ENCODE data around the gene HS6ST1. TPM values are rescaled to one million over a fixed set of nuclear protein-coding genes. Genes with fewer than 3 reads are reported as not detected.

HS6ST1 gene
- polyA plus RNA-seq, 1 donor (not counting 4 experiments of a cell fraction or from before 2014, with no cell fraction given): 6.3 TPM

DNA sequence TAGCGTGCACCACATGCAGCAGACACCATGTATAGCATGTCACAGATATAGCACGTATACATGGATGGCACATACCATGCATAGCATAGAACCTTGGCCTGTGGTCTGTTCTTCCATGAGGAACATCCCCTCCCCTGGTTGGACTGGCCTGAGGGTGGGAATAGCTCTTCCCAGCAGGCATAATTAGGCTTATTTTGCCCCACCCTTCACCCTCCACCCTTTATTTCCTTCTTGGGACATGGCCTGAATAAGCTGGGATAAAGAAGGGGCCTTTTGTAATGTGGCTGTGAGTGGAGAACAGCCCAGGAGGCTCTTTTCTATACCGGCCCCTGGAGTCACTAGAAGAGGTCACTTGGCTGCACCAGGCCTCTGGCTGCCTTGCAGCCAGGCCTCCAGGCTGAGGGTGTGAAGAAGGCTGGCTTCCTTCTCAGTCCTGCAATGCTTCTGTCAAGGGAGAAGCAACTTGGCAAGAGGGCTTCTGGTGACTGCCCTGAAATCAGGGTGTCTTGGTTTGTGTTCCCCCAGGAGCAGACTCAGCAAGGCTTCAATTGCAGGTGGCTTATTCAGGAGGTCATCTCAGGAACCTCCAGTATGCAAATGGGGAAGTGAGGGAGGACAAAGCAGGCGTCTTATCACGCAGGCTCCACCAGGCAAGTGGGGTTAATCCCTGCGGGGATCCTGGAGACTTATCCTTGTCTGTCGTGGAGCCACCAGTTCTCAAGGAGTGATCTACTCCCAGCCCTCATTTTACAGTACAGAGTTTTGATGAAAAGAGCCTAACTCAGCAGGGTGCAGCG is 68.2 kb downstream of the HS6ST1 start:
- Histone ChIP-seq H3K9ac (ENCODE audit: control insufficient read depth, extremely low read depth, insufficient read depth, low read length) (no peak overlapping the region), H3K4me2 (ENCODE audit: control insufficient read depth, extremely low read depth, insufficient read depth, low read depth, low read length) (no peak overlapping the region), H3K4me1 (ENCODE audit: control insufficient read depth, extremely low read depth, insufficient read depth, low read length) (no peaks in the 10 kb centered on the region), H3K9me1 (ENCODE audit: control insufficient read depth, extremely low read depth, insufficient read depth, low read length) (no peaks in the 10 kb centered on the region), H3K27ac (ENCODE audit: control insufficient read depth, insufficient read depth, low read length) (no peak overlapping the region), H3K79me2 (ENCODE audit: control insufficient read depth, insufficient read depth, low read length) (no peaks in the 10 kb centered on the region), H3K27me3 (ENCODE audit: control insufficient read depth, extremely low read depth, insufficient read depth, low read length) (no peaks in the 10 kb centered on the region), H3K9me3 (ENCODE audit: control insufficient read depth, low read depth, low read length) (no peaks in the 10 kb centered on the region), H4K20me1 (ENCODE audit: control insufficient read depth, extremely low read depth, insufficient read depth, low read length) (no peaks in the 10 kb centered on the region), H2AFZ (ENCODE audit: control insufficient read depth, low read length) (no peak overlapping the region), H3K4me3 (ENCODE audit: control insufficient read depth in 2 of 3, extremely low read depth in 1 of 3, insufficient read depth in 2 of 3, low read depth in 1 of 3, low read length in 3 of 3) (no peak overlapping the region), H3K36me3 (ENCODE audit: control insufficient read depth in 2 of 2, extremely low read depth in 1 of 2, insufficient read depth in 2 of 2, low read length in 2 of 2) (no peaks in the 10 kb centered on the region)
- dilution Hi-C loops (cut with MboI; ENCODE audit: extremely low pct_ligation_motif_present, low sequenced_read_pairs): no loop called here
- DNase-seq (ENCODE audit: low read depth, low spot score) (no peak), FAIRE-seq (no peak)
- TF ChIP-seq EZH2 (IDR thresholded peaks at IDR 0.05; ENCODE audit: low read length): no peak
- TF ChIP-seq, protein P1, sequence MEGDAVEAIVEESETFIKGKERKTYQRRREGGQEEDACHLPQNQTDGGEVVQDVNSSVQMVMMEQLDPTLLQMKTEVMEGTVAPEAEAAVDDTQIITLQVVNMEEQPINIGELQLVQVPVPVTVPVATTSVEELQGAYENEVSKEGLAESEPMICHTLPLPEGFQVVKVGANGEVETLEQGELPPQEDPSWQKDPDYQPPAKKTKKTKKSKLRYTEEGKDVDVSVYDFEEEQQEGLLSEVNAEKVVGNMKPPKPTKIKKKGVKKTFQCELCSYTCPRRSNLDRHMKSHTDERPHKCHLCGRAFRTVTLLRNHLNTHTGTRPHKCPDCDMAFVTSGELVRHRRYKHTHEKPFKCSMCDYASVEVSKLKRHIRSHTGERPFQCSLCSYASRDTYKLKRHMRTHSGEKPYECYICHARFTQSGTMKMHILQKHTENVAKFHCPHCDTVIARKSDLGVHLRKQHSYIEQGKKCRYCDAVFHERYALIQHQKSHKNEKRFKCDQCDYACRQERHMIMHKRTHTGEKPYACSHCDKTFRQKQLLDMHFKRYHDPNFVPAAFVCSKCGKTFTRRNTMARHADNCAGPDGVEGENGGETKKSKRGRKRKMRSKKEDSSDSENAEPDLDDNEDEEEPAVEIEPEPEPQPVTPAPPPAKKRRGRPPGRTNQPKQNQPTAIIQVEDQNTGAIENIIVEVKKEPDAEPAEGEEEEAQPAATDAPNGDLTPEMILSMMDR (optimal IDR thresholded peaks at IDR 0.05 in 1 of 3, IDR thresholded peaks at IDR 0.05 in 1 of 3, conservative IDR thresholded peaks at IDR 0.05 in 1 of 3; ENCODE audit: extremely low read depth in 1 of 3, insufficient read depth in 2 of 3, low read length in 3 of 3): no peak

DNA sequence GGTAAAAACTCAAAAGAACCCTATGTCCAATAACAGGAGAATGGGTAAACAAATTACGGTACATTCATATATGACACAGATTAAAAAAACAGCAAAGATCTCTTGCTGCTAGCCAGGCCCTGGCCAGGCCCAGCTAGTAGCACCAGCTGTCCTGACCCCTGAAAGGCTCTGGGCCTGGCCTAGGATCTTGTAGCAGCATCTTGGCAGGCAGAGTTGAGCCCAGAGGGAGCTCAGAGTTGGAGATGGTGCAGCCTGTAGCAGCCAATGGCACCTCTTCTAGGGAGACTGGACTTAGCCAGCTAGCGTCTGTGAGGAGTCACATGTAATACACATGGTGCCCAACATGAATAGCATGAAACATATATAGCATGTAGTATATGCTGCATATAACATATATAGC is 69.1 kb downstream of the HS6ST1 start:
- Histone ChIP-seq H3K9me1 (ENCODE audit: control insufficient read depth, extremely low read depth, insufficient read depth, low read length) (no peaks in the 10 kb centered on the region), H3K4me1 (ENCODE audit: control insufficient read depth, extremely low read depth, insufficient read depth, low read length) (no peaks in the 10 kb centered on the region), H4K20me1 (ENCODE audit: control insufficient read depth, extremely low read depth, insufficient read depth, low read length) (no peaks in the 10 kb centered on the region), H3K9ac (ENCODE audit: control insufficient read depth, extremely low read depth, insufficient read depth, low read length) (no peak overlapping the region), H3K4me2 (ENCODE audit: control insufficient read depth, extremely low read depth, insufficient read depth, low read depth, low read length) (no peak overlapping the region), H3K79me2 (ENCODE audit: control insufficient read depth, insufficient read depth, low read length) (no peaks in the 10 kb centered on the region), H3K27me3 (ENCODE audit: control insufficient read depth, extremely low read depth, insufficient read depth, low read length) (no peaks in the 10 kb centered on the region), H3K4me3 (ENCODE audit: control insufficient read depth in 2 of 3, extremely low read depth in 1 of 3, insufficient read depth in 2 of 3, low read depth in 1 of 3, low read length in 3 of 3) (no peak overlapping the region), H2AFZ (ENCODE audit: control insufficient read depth, low read length) (no peak overlapping the region), H3K36me3 (ENCODE audit: control insufficient read depth in 2 of 2, extremely low read depth in 1 of 2, insufficient read depth in 2 of 2, low read length in 2 of 2) (no peaks in the 10 kb centered on the region), H3K27ac (ENCODE audit: control insufficient read depth, insufficient read depth, low read length) (no peak overlapping the region), H3K9me3 (ENCODE audit: control insufficient read depth, low read depth, low read length) (no peaks in the 10 kb centered on the region)
- TF ChIP-seq, protein P1 (optimal IDR thresholded peaks at IDR 0.05 in 1 of 3, IDR thresholded peaks at IDR 0.05 in 1 of 3, conservative IDR thresholded peaks at IDR 0.05 in 1 of 3; ENCODE audit: extremely low read depth in 1 of 3, insufficient read depth in 2 of 3, low read length in 3 of 3): no peak
- no peak for FAIRE-seq
- dilution Hi-C loops (cut with MboI; ENCODE audit: extremely low pct_ligation_motif_present, low sequenced_read_pairs): no loop called here
- no peak for DNase-seq (ENCODE audit: low read depth, low spot score)
